Measurements from ENCODE around the gene SPG7.

DNA sequence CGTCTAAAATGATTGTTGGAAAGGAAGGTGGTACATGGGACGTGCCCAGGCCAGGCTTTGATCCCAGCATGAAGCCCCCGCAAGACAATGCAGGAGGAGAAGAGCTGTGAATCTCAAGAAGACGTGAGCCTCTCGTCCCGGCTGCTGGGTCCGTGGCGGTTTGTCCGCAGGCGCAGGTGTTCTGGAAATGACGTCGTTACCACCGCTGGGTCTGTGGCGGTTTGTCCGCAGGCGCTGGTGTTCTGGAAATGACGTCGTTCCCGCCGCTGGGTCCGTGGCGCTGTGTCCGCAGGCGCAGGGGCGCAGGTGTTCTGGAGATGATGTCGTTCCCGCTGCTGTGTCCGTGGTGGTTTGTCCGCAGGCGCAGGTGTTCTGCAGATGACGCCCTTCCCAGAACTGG, 14.1 kb downstream of the SPG7 start:
- TF ChIP-seq POLR2A (IDR thresholded peaks at IDR 0.05), result no peak
- TF ChIP-seq, protein P1, sequence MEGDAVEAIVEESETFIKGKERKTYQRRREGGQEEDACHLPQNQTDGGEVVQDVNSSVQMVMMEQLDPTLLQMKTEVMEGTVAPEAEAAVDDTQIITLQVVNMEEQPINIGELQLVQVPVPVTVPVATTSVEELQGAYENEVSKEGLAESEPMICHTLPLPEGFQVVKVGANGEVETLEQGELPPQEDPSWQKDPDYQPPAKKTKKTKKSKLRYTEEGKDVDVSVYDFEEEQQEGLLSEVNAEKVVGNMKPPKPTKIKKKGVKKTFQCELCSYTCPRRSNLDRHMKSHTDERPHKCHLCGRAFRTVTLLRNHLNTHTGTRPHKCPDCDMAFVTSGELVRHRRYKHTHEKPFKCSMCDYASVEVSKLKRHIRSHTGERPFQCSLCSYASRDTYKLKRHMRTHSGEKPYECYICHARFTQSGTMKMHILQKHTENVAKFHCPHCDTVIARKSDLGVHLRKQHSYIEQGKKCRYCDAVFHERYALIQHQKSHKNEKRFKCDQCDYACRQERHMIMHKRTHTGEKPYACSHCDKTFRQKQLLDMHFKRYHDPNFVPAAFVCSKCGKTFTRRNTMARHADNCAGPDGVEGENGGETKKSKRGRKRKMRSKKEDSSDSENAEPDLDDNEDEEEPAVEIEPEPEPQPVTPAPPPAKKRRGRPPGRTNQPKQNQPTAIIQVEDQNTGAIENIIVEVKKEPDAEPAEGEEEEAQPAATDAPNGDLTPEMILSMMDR (IDR thresholded peaks at IDR 0.05), result no peak

All from esophagus squamous epithelium (tissue), 4 donors.